Mucosa of descending colon (tissue), 3 donors: ENCODE measurements around the gene MDFI. TPM values are rescaled to one million over a fixed set of nuclear protein-coding genes. Genes with fewer than 3 reads are reported as not detected.

Source experiments
- ATAC-seq: fragments of 200-7000 bp; cut with Tn5 transposase; one replicate; pipeline ENCODE4 v1.9.1; 2020; ENCODE audit warnings: mild to moderate bottlenecking, moderate library complexity
- DNase-seq, 3 donors: peaks; one replicate each; pipeline ENCODE4 v3.0.0-alpha.2; 2020
- H3K36me3 ChIP-seq: fragments of 200-600 bp; one replicate; pipeline ENCODE4 v1.8.0; 2021; ENCODE audit warnings: low read depth, mild to moderate bottlenecking
- H3K4me1 ChIP-seq: fragments of 200-600 bp; one replicate; pipeline ENCODE4 v1.8.0; 2021; ENCODE audit warnings: low read depth, mild to moderate bottlenecking
- H3K4me3 ChIP-seq: fragments of 200-600 bp; one replicate; pipeline ENCODE4 v1.8.0; 2021; ENCODE audit warnings: mild to moderate bottlenecking
- H3K9me3 ChIP-seq: fragments of 200-600 bp; one replicate; pipeline ENCODE4 v1.8.0; 2021; ENCODE audit warnings: mild to moderate bottlenecking
- CTCF ChIP-seq: fragments of 200-600 bp; IDR thresholded peaks from one replicate; pipeline ENCODE4 v1.8.0; 2022; ENCODE audit warnings: antibody characterized with exemption, mild to moderate bottlenecking
- intact Hi-C, 2 donors: fragments of 100-400 bp; cut with DNase I in 1 of 2; cut with micrococcal nuclease in 1 of 2; formaldehyde crosslinking; loops; one replicate each; pipeline versions ENCODE4 v1.11.0 to v1.11.1; 2022; cut with DNase I, micrococcal nuclease
- total RNA-seq, 3 donors: library from RNA; stranded (reverse); fragmentation: NEBNext Ultra II Directional in 2 of 3; extraction: Animal tissue kit (Norgen Biotek cat#: 25700) in 2 of 3; gene quantifications; one replicate each; pipeline versions ENCODE4 v1.2.1 to v1.2.4, GENCODE V29; 2021 to 2023
- donor health status: DM: no; HTN: no; CAD: no; lungs with moderate emphysema.
- donor health status: DM: no; HTN: no; CAD: no.
- donor health status: DM: no; HTN: yes; CAD: no.

MDFI gene
- total RNA-seq, 3 donors from 2014 or later, result 0.96 to 2.2 (median 2.1) TPM

GRCh38 chr6:41680182-41680965, 42.1 kb downstream of the MDFI start:
- H3K4me1 ChIP-seq, result peaks cover 13% of the 10 kb centered on the region
- intact Hi-C loops, result loop anchor here in 1 of 2 donors (5.0 kb wide), 2 partner anchors 78 to 313 kb away; no protein-coding TSS in a partner anchor
- TF ChIP-seq CTCF, result no peak
- no peak for DNase-seq
- no peak overlapping the region for H3K4me3 ChIP-seq
- no peaks in the 10 kb centered on the region for H3K9me3 ChIP-seq
- no peaks in the 10 kb centered on the region for H3K36me3 ChIP-seq
- ATAC-seq, result no peak

DNA sequence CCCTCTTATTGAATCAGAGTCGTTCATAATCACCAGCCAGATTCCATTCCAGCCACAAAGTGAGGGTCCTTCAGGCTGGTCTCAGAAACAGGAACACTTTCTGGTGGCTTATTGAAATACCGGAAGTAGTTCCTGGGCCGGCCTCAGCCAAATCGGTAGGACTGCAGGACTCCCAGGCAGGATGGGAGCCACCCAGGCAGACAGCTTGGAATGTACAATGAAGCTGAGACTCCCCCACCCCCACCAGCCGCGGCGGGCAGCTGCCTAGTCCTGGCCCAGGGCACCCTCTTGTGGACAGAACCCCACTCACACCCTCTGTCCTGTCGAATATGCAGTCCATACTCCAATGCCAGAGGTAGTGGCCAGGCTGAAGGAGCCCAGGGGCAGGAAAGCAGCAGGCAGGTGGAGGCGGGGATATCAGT, 43.8 kb downstream of the MDFI start:
- DNase-seq (peak; percentile 85 to 94 (median 89)), ATAC-seq (peak; percentile 92)
- intact Hi-C loops, result loop anchor here (2.0 to 5.0 kb wide), 4 partner anchors 77 to 315 kb away; no protein-coding TSS in a partner anchor
- Histone ChIP-seq H3K36me3 (no peaks in the 10 kb centered on the region), H3K4me1 (peaks cover 13% of the 10 kb centered on the region), H3K4me3 (no peak overlapping the region), H3K9me3 (no peaks in the 10 kb centered on the region)
- TF ChIP-seq CTCF, result peak; percentile 61

GRCh38 chr6:41682497-41683272, 44.4 kb downstream of the MDFI start:
- no peak for TF ChIP-seq CTCF
- DNase-seq (peak in 2 of 3 donors; percentile 32 to 37), ATAC-seq (peak; percentile 2)
- Histone ChIP-seq H3K4me3 (no peak overlapping the region), H3K4me1 (peaks cover 16% of the 10 kb centered on the region), H3K36me3 (no peaks in the 10 kb centered on the region), H3K9me3 (no peaks in the 10 kb centered on the region)
- intact Hi-C loops, result loop anchor here (2.0 to 5.0 kb wide), 4 partner anchors 78 to 315 kb away; no protein-coding TSS in a partner anchor

- DNase-seq (no peak), ATAC-seq (peak; percentile 39)
- Histone ChIP-seq H3K9me3 (no peaks in the 10 kb centered on the region), H3K4me3 (no peak overlapping the region), H3K4me1 (peaks cover 16% of the 10 kb centered on the region), H3K36me3 (no peaks in the 10 kb centered on the region)
- intact Hi-C loops, result loop anchor here (2.0 to 5.0 kb wide), 4 partner anchors 78 to 316 kb away; no protein-coding TSS in a partner anchor
- TF ChIP-seq CTCF, result no peak
These were observed 44.9 kb downstream of the MDFI start for GRCh38 chr6:41683273-41683522.

DNA sequence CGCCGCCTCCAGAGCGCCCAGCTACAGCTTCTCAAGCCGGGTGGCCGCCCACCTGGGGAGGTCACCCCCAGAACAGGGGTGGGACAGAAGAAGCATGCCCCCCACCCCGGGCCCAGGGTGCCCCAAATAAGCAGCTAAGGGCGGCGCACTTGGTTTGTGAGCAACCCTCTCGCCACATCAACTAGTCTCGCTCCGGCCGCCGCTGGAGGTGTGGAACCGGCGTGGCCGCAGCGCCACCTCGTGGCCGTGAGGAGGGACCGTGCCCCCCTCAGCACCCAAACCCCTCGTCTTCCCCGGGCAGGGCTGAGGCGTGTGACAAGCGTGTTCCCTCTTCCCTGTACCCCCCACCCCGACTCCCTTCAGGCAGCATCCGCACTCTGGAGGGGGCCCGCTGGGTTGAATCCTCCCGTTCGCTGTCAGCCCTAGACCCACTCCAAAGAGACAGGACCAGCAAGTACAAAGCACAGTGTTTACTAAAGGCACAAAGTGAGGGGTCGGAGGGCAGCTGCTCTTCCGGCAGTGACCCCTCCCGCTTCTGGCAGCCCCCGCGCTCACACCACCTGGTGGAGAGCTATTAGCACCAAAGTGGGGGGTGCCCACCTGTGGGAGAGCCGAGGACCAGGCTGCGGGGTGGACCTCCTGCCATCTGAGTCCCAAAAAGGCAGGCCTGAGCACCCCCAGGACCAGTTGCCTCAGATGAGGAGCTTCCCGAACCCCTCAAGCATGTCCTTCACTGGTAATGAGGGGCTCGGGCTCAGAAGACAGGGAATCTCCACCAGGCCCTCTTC, 45.4 kb downstream of the MDFI start:
- intact Hi-C loops, result loop anchor here (2.0 to 5.0 kb wide), 4 partner anchors 79 to 316 kb away; no protein-coding TSS in a partner anchor
- DNase-seq, result peak; percentile 79 to 87 (median 83)
- Histone ChIP-seq H3K4me3 (no peak overlapping the region), H3K36me3 (no peaks in the 10 kb centered on the region), H3K9me3 (no peaks in the 10 kb centered on the region), H3K4me1 (peaks cover 16% of the 10 kb centered on the region)
- peak; percentile 80 for TF ChIP-seq CTCF
- peak; percentile 83 for ATAC-seq
